ENCODE measurements around the gene PFDN2.

DNA sequence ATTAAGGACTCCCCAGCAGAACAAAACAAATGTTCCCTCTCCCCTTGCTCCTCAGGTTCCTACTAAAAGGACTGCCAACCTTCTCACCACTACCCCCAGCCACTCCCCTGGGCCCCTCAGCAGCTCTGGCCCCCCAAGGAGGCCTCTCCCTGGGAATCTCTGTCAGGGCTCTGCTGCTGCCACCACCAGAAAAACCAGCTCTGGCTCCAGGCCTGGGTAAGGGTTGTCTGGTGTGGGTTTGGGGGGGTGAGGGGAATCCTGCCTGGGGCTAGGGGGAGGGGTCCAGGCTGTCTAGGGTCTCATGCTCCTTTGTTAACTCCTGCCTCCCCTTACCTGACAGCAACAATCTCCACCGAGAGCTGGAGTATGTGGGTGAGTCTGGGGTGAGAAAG is 33.2 kb downstream of the PFDN2 start:
- no peak for TF ChIP-seq CTCF (tag by site-specific recombination; IDR thresholded peaks at IDR 0.05)
- no peak for TF ChIP-seq GLI2 (tag by site-specific recombination; IDR thresholded peaks at IDR 0.05; ENCODE audit: borderline replicate concordance, low read depth)
- no peak for TF ChIP-seq TCF7L2 (IDR thresholded peaks at IDR 0.05; ENCODE audit: borderline replicate concordance, low read depth, low read length)
- TF ChIP-seq REST (tag by site-specific recombination; IDR thresholded peaks at IDR 0.05): no peak
- TF ChIP-seq SCRT2 (tag by site-specific recombination; IDR thresholded peaks at IDR 0.05): no peak
- no peak for TF ChIP-seq ZNF223 (tag by site-specific recombination; IDR thresholded peaks at IDR 0.05)
- TF ChIP-seq KLF7 (tag by site-specific recombination; IDR thresholded peaks at IDR 0.05; ENCODE audit: borderline replicate concordance): no peak
- no peak for TF ChIP-seq ZSCAN4 (tag by site-specific recombination; IDR thresholded peaks at IDR 0.05)
- TF ChIP-seq ZNF501 (tag by site-specific recombination; IDR thresholded peaks at IDR 0.05): no peak
- TF ChIP-seq KLF8 (tag by site-specific recombination; IDR thresholded peaks at IDR 0.05): no peak
- no peak for TF ChIP-seq ZNF274 (IDR thresholded peaks at IDR 0.05; ENCODE audit: low read length)
- TF ChIP-seq ZNF274 (tag by site-specific recombination; IDR thresholded peaks at IDR 0.05; ENCODE audit: borderline replicate concordance): no peak

Measured in HEK293 (cell line).